ENCODE data around the gene ATF7.
"Not testable (repeated sequence)": the region's sequence is repeated elsewhere in the genome, so short reads cannot be mapped to it uniquely, and the experiment has no call there.

The ATF7 gene

DNA sequence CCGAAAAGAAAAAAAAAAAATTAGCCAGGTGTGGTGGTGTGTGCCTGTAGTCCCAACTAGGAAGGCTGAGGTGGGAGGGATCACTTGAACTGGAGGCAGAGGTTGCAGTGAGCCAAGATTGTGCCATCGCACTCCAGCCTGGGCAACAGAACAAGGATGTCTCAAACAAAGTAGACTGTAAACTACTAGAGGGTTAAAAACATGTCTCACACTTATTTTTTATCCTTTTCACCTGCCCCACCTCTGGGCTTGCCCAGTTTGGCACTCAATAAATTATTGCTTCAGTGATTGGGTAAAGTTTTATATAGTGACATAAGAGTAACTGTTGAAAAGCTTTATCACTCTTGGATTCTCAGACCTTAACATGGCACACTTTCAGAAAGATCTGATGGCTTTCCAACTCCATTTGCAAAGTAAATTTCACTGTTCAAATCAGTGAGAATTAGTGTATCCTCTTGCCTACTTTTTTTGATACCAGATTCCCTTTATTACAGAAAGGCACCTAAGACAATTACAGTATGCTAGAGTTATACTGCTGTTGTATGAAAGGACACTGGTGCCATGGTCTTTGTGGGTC, 62.6 kb downstream of the ATF7 start:
- DNase-seq, result no peak

DNA sequence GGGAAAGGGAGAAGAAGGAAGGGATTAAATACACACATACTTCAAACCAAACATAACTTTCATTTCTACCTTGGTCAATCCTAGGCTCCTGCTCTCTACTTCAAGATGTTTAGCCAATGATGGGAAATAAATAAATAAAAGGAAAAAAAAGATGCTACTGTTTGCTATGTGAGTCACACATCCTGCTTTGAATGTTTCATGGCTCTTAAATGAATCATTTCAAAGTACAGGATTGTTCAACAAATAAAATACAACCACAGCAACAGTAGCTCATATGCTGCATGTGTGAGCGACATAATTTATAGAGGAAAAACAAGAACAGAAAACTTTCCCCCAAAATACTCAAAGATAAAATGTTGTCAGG, 64.6 kb downstream of the ATF7 start:
- peak; percentile 50 for DNase-seq

- no peak for DNase-seq
Measured at GRCh38 chr12:53560912-53561589, 65.1 kb downstream of the ATF7 start.

GRCh38 chr12:53560351-53560750, 65.8 kb downstream of the ATF7 start:
- DNase-seq, result no peak

- DNase-seq, result no peak
Measured at GRCh38 chr12:53558631-53559030, 67.6 kb downstream of the ATF7 start.

DNA sequence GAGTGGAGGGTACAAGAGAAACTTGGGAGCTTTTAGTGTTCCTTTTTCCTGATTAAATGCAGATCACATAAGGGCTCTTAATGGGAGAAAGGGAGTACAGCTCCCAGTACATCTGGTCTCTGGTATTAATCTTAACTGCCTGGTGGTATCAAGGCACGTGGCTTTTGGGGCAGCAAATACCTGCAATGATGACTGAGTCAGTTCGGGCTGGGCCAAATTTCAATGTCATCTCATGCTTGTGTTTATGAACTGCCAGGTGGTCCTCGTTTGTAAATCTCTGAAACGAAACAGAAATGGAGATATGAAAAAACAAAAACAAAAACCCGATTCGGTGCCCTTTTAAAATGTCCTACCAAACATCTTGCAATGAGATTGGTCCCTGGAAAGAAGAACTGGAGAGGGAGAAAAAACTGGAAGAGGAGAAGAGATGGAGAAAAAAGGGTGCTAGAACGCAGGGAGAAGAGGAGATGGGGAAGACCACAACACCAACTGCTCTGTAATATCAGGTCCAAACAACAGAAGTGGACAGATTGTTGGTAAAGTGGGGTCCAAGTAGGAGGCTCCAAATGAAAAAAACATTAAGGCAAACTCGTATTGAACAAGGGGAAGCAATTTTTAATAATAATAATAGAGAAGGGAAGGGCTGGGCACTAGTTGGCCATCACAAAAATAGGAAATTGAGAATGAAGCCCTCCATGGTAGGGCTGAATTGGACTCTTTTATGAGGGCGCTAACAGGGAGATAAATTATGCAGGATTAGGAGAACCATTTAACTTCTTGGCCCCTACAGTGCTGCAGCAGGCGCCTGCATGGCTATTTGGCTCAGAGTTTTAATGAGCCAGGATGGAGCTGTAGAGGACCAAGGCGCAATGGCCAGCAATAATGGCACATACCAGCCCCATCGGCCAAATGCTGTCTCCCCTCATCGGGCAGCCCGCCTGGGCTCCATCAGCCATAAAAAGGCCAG, 73.5 kb downstream of the ATF7 start:
- no peak for DNase-seq

DNA sequence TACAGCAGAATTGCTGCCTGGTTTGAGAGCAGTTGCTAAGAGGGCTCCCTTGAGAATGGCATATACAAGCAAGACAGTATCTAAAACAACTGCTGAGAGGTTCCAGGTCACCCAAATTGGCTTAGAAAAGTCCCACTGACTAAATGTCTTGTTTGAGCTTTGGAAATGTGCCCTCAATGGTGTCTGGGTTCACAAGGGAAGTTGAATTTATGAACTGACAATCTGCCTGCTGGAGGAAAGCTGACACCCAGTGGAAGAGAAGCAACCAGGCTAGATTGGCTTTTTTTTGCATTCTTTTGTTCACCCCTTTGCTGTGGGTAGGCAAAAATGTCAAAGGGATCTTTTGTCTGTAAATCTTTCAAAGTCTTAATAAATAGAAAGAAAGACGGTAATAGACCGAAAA, 74.3 kb downstream of the ATF7 start:
- DNase-seq, result no peak

- no peak for DNase-seq
Measured at GRCh38 chr12:53550595-53550994, 75.6 kb downstream of the ATF7 start.

- not testable (repeated sequence) for DNase-seq
Measured at GRCh38 chr12:53550131-53550530, 76.1 kb downstream of the ATF7 start.

GRCh38 chr12:53548354-53548753, 77.8 kb downstream of the ATF7 start:
- not testable (repeated sequence) for DNase-seq

DNA sequence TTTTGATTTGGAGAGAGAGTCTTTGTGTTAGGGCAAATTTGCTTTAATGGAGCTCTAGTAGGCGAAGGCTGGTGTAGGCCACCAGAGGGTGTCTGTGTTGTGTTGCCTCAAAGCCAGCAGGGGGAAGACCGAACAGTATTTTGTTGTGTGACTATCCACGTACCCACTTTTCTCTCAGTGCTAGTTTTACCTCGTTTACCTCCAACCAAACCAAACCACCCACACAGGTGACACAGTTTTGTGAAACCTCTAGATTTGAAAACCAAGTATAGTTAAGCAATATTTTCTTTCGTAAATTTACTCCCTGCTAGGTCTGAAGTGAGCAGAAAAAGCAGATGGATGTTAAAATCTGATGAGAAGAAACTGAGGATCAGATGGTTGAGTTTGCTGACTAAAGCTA, 82.6 kb downstream of the ATF7 start:
- peak; percentile 33 for DNase-seq

GRCh38 chr12:53539526-53539925, 86.7 kb downstream of the ATF7 start:
- no peak for DNase-seq

DNA sequence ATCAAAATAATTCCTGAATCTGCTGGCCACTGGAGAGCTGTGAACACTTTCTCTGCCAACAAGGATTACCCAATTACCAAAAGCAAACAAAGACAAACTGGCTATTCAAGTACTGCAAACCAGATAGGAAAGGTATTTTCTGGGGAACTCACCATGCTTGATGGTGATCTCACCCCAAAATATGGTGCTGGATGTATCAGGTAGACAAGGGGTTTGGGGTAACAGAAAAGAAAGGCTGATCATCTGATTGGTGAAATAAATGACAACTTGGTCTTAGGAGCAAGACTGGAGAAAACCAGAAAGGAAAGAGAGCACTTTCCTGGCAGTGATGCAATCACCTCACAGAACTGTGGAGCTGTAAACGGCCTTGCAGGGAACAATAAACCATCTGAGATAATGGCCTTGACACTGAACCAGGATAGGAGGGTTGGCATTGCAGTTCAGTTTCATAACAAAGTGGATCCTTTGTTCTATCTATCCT, 87.9 kb downstream of the ATF7 start:
- no peak for DNase-seq

DNA sequence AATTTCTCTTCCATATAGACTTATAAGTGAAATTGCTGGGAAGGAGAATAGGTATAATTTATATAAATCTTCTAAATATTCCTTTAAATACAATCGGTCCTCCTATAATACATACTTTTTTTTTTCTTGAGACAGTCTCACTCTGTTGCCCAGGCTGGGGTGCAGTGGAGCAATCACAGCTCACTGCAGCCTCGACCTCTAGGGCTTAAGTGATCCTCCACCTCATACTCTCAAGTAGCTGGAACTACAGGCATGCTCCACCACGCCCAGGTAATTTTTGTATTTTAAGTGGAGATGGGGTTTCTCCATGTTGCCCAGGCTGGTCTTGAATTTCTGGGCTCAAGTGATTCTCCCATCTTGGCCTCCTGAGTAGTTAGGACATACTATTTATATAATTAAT, 89.2 kb downstream of the ATF7 start:
- no peak for DNase-seq

- DNase-seq, result no peak
Measured at GRCh38 chr12:53533471-53533870, 92.7 kb downstream of the ATF7 start.

DNA sequence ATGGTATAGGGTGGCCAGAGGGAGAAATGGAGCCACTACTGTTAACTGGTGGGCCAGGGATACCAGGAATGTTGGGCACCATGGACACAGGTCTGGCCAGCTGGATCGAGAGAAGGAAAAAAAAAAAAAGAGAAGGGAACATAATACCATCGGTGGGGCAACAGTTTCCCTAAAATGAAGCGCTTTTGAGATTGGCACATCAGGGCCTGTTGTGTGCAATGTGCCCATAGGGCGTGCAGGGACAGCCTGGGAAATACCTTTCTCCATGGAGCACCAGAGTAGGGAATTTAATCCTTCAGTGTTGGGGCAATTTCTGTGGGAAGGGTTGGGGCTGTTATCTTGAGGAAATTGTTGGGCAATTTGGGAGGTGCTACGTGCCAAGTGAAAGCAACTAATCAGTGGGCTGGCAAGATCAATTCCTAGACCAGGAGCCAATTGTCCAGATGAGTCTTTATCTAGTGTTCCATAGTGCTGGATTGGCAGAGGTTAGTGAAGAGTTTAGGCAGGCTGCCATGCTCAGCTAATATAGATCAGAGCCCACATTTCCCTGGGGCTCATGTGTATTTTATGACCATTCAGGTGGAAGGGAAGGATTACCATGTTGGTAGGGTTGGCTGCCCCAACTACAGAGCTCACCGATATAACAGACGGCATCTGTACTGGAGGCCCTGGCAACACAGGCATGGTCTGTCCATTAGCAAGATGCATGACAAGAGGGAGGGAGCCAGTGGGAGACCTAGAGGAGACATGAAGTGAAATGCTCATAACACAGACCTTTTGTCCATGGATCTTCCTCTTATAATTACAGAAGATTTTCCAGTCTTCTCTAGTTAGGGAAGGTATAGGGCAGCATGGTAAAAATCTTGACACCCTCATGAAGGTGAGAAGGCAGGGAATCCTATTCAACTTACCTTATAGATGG, 93.4 kb downstream of the ATF7 start:
- no peak for DNase-seq

DNA sequence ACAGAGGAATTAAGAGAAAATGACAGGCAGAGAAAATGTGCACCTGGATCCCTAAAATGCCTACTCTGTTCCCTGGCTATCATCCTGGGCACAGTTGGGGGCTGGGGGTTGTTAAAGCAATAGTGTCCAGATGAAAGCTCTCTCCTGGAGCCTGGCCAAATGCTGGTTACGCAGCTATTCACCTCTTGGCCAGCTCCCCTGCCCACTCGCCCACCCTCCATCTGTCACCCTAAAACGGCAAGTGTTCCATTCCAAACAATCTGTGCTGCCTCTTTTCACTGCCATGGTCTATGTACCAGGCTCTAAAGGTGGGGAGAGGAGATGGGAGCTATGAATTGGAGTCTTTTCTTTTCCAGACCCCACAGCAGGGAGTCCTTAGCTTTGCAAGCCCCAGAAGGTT, 94.2 kb downstream of the ATF7 start:
- DNase-seq, result no peak

- DNase-seq, result no peak
Measured at GRCh38 chr12:53530920-53531319, 95.3 kb downstream of the ATF7 start.

GRCh38 chr12:53530061-53530460, 96.1 kb downstream of the ATF7 start:
- no peak for DNase-seq

- DNase-seq, result no peak
Measured at GRCh38 chr12:53524476-53524875, 101.7 kb downstream of the ATF7 start.

DNA sequence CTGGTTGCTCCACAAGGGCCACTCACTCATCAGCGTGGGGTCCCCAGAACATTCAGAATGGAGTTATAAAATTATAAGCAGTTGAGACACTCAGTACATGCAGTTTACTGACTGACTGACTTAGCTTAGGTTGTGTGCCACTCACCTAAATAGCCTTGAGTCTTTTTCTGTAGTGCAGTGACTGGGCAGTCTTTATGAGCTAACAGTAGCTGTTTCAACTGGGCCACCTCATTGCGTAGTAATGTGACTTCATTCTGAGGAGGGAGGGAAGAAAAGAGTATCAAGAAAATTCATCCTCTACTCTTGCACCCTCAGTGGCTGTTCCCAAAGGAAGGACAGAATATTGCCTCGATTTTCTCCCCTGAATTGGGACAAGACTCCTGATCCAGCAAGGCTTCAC, 103.1 kb downstream of the ATF7 start:
- DNase-seq, result no peak

GRCh38 chr12:53518381-53518780, 107.8 kb downstream of the ATF7 start:
- DNase-seq, result no peak
